Stomach (tissue), 4 donors: ENCODE data around the gene ACP1.

ENCODE experiments used
- EP300 ChIP-seq: sonication (generic); formaldehyde crosslinking; IDR thresholded peaks from one replicate; pipeline ENCODE4 v1.6.1; 2017; ENCODE audit warnings: antibody characterized with exemption
- TF ChIP-seq, protein P1 (sequence below), 7 experiments: fragments of 450-650 bp in 4 of 7; fragments of 200-600 bp in 3 of 7; sonication (generic) in 3 of 7; IDR thresholded peaks; one replicate each; pipeline ENCODE4 v1.5.1; 2016 to 2019; ENCODE audit warnings: antibody characterized with exemption in 7 of 7, control low read depth in 2 of 7, mild to moderate bottlenecking in 1 of 7

DNA sequence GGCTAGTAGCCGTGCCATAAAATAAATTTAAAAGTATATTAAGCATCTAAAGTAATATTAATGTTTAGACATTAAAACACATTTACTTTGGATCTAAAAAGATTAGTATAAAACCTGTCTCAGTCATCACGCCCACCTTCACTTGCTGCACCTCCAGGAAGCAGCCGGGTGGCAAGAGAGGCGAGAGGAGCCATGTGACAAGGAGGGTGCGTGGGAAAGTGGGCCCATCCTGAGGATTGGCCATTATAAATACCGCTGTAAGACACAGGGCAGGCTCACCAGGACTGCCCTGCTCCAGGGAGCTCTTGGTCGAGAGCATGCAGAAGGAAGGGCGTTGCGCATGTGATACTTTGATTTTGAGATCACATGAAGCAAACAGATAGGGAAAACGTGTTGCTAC lies 57.6 kb downstream of the ACP1 start:
- TF ChIP-seq EP300: no peak
- TF ChIP-seq, protein P1, sequence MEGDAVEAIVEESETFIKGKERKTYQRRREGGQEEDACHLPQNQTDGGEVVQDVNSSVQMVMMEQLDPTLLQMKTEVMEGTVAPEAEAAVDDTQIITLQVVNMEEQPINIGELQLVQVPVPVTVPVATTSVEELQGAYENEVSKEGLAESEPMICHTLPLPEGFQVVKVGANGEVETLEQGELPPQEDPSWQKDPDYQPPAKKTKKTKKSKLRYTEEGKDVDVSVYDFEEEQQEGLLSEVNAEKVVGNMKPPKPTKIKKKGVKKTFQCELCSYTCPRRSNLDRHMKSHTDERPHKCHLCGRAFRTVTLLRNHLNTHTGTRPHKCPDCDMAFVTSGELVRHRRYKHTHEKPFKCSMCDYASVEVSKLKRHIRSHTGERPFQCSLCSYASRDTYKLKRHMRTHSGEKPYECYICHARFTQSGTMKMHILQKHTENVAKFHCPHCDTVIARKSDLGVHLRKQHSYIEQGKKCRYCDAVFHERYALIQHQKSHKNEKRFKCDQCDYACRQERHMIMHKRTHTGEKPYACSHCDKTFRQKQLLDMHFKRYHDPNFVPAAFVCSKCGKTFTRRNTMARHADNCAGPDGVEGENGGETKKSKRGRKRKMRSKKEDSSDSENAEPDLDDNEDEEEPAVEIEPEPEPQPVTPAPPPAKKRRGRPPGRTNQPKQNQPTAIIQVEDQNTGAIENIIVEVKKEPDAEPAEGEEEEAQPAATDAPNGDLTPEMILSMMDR (IDR thresholded peaks at IDR 0.05): no peak
